Activated effector memory CD4-positive, alpha-beta T cell treated with anti-CD3 and anti-CD28 coated beads, Interleukin-2, amount 50 U/mL, for 16 hours (primary cell): ENCODE measurements around the gene FHIT.

ENCODE experiments used
- DNase-seq: peaks from one replicate; pipeline ENCODE4 v3.0.0-alpha.2; 2020

FHIT gene

DNA sequence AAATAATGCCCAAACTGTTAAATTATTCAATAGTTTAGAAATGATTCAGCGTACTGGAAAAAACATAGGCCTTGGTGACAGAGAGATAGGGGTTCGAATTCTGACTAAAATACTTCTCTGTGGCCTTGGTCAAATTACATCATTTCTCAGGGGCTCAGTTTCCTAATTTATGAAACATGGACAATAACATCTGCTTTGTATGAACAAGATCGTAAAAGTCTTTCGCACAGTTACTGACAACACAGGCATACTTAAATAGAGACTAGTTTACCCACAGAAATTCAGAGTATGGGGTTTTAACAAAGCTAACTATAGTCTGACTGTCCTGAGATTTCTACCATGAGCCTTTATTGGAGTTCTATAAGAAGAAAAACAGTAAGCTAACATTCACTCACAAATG, 440.4 kb downstream of the FHIT start:
- DNase-seq: no peak

DNA sequence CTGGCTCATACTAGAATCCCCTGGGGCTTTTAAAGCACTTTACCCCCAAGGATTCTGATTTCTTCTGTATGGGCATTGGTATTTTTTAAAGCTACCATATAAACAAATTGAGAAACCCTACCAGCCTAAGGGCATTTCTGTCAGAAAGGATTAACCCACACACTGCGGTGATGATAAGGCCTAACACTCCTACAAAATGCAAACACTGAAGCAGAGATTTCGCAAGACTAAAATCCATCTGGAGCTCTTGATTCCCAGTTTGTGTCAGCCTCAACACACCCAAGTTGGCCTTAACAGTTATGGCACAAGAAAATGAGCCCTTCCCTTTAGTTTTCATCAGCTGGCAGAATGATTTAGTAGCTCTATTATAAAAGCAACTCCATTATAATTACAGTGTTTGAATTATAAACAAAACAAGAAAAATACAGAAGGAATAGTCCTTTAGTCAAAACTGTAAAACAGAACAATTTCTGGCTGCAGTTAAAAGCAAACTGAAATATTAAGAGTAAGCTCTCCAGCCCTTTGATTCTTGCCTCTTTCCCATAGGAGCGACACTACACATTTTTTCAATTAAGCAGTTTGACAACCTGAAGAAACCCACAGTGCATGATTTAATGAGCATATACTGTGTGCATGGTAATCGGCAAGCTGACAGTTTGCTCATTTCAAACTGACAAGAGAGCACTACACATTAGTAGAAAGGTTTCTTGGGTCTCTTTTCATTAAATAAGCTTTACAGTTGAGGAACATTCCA, 441.2 kb downstream of the FHIT start:
- no peak for DNase-seq

DNA sequence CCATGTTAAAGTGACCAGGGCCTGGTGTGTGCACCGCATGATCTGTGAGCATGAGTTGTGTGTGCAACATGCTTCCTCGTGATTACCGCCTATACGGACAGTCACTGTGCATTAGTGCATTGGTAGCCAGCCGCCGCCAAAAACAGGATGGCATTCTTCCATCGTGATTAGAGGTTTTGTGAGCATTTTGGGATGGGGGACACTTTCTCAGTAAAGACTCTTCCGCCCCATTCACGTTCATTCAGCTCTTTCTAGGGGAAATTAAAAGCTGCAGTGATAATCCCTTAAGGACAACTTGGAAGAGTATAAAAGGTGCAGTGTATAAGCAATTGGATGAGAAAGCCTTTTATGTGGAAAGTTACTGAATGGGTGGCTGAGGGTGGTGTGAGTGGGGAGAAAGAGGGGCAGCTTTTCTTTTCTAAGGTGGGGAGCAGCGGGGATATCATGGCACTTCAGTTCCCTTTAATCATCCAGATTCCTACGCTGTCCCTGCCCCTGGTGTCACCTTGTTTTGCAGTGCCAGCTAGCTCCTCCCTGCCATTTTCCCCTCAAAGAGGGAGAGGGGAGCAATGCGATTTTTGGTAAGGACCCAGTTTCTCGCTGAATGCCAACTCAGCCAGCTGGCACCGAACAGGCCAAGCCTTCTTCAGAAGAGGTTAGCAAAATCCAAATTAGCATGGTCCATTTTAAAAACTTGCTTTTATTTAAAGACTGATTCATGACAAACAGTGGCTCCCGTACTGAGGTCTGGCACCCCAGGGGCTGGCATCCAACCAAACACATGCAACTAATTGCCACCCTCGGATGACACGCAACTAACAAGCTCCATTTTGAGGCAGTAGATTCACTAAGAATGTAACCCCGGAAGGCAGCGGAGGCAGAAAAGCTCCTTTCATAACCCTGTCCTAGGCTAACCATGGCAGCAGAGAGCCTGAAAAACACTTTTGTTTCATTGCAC, 447.8 kb downstream of the FHIT start:
- no peak for DNase-seq

DNA sequence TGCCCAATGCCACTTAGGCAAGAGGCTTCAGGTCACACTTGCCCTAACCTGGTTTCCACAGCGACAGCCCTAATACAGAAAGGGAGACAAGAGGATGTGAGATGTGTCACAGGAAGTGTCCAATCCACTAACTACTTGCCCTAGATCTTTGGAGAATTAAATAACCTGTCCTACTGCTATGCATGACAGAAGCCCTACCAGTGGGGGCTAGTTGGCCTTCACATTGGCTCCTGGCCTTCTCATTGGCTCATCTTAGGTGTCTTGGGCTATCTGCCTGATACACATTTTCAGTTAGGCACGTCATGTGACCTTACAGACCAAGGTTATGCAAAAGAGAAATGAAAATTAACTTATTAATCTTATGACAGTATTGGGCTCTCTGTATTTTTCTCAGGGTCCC, 449.9 kb downstream of the FHIT start:
- DNase-seq: no peak

DNA sequence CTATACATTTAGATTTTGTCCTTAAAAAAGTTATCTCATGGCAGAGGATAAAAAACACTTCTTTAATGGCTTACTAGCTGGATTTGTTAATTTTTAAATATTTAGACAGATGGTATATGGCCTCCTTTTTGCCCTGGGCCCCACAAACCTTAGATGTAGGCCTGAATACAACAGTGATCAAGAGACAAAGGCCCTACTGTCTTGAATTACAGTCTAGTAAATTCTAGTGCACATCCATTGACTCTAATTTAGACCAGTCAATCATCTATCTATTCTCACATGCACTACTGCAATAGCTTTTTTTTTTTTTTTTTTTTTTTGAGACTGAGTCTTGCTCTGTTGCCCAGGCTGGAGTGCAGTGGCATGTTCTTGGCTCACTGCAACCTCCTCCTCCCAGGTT, 452.8 kb downstream of the FHIT start:
- no peak for DNase-seq

DNA sequence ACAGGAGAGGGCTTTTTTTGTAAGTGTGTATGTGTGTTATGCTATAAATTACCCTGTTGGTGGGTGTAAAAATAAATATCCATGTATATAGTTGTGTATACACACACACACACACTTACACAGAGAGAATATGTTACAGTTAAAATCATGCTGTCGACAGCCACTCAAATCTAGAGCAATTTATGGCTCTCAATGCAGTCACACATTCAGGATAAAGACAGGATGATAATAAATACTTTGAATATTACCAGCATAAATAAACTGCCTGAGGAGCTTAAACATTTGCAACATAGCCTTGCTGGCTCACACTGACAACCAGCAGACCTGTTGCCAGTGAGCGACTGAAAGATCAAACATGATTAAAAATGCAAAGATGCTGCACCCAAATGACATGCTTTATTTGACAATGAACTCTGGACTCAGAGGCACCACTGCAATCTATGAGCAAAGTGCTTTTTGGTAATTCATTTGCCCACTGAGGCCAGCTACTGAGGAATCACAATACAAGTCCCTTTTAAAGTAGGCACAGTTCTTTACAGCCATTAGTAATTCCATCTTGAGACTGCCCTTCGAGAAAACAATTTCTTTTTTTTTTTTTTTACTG, 458.9 kb downstream of the FHIT start:
- DNase-seq: no peak

DNA sequence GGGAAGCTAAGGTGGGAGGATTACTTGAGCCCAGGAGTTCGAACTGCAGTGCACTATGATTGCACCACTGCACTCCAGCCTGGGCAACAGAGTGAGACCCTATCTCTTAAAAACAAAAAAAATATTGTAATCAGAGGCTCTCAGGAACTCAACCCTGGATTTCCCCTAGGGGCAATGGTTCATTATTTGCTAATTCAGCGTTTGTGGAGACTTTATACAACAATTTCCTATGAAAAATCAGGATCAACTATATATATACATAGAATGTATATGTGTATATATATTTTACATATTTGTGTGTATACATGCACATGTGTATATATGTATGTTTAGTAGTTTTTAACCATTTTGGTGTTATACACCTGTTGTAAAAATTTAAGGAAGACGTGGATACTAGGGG, 463.1 kb downstream of the FHIT start:
- DNase-seq: no peak

DNA sequence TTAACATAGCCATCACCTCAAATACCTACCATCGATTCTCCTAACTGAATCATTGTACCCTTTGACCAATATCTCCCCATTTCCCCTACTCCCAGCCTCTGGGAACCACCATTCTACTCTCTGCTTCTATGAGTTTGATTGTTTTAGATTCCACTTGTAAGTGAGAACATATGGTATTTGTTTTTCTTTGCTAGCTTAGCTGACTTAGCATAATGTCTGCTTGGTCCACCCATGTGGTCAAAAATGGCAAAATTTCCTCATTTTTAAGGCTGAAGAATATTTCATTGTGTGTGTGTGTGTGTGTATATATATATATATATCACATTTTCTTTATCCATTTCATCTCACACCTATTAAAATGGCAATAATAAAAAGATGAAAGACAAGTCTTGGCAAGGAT, 469.3 kb downstream of the FHIT start:
- DNase-seq: no peak

DNA sequence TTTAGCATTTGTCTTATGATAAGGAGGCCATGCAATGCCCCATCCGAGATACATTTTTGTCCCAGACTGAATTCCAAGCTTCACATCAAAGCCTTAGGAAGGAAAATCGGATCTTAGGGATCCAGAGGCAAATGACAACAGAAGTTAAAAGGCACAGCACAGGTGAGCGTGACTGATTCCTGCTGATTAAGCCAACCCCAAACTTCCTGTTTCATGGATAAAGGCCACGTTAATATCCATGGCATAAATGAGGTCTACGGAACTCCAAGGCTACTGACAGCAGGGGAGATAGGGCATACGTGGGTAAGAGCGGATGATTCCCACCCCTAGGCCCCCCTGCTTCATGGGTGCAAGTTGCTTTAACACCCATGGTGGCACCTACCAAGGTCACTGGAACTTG, 471.6 kb downstream of the FHIT start:
- DNase-seq: no peak

DNA sequence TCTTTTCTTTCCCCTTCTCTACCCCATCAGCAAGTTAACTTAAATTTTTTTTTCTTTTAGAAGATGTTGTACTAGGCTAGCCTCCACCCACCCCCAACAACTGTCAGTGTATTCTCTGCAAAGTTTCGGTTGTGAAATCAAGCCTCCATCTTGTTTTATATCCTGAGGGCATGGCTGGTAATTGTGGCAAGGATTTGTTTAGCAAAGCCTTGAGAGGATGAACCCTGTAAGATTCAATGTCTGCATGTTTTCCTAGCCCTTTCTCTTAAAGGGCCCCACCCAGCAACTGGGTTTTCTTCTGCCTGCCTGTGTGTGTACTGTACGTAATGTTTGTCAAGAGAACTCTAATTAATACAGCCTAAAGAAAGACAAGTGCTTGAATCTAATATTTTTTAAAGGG, 475.3 kb downstream of the FHIT start:
- no peak for DNase-seq

DNA sequence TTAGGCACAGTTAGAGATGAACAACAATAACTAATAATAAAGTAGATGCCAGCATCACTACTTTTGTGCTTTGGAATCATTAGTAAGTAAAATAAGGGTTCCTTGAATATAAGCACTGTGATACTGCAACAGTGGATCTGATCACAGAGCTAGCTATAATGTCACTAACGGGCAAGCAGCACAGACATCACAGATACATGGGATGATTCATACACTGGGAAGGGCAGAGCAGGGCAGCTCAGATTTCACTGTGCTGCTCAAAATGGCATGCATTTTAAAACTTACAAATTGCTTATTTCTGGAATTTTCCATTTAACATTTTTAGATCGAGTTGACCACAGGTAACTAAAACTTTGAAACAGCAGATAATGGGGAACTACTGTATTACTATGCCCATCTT, 476.6 kb downstream of the FHIT start:
- no peak for DNase-seq

DNA sequence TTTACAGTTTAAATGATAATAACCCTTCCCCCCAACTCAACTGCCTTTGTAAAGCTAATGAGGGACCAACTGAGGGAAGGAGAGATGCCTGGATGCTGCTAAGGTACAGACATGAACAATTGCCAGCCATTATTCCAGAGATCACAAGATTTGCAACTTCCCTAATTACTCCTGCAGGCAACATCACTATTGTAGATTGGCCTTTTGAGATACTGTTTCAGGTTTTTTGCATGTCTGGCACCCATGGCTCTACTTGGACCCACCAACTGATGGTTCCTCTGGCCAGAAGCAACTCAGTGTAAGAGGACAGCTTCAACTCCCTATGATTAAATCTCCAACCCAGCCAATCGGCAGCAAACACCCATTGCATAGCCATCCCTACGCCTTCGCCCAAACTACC, 478.7 kb downstream of the FHIT start:
- DNase-seq: no peak

DNA sequence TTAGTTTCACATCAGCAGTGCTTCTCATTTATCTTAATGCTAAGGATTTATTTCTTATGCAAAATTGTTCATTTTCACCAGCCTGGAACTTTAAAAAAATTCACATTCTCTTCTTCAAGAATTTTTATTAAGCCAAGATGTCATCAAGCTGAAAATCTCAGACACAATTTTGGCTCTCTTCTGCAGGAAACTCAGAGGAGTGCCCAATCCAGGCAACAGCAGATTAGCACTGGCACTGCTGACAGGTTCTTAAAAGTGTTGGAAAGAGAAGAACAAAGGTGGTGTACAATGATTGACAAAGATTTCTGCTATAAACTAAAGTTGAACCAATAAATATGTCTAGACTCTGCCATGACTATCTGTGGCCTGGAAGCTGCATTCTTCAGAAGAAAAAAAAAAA, 479.5 kb downstream of the FHIT start:
- no peak for DNase-seq

DNA sequence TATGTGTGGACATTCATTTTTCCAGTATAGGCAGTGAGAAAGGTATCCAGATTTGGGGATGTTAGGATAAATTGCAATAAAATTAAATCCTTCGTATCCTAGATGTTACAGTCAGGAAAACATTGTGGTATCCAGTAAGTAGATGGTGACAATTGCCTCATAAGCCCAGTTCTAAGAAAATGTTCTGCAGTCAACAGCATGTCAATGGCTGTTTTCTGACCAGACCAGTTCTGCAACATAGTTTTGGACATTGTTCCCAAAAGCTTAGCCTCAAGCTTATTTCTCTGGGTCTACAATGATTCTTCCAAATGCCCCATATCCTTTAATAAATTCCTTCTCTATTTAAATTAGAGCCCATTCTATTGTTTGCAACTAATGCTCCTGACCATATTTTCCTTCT, 480.7 kb downstream of the FHIT start:
- DNase-seq: no peak

DNA sequence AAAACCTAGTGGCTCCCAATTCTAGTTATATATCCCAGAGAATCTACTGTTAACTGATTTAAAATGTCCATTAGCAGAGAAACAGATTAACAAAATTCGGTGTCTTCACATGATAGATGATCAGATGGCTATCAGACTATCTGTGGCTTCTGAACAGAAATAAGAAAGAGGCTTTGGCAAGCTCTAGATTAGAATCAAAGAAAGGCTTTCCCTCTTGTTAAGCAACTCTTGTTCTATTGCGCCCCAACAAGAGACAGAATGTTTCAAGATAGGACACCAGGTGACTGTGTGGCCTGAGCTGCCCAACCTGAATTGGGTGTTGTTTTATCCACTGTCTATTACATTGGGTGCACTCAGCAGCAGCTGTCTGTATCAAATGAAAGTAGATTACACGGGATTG, 483.7 kb downstream of the FHIT start:
- no peak for DNase-seq

DNA sequence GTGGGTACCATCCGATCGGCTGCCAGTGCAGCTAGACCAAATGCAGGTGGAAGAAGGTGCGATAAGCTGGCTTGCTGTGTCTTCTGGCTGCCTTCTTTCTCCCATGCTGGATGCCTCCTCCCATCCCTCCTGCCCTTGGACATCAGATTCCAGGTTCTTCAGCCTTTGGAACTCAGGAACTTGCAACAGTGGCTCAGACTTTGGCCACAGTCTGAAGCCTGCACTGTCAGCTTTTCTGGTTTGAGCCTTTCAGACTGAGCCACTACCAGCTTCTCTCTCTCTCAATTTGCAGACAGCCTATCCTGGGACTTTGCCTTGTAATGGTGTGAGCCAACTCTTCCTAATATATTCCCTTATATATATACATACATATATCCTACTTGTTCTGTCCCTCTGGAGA, 485.5 kb downstream of the FHIT start:
- DNase-seq: no peak

DNA sequence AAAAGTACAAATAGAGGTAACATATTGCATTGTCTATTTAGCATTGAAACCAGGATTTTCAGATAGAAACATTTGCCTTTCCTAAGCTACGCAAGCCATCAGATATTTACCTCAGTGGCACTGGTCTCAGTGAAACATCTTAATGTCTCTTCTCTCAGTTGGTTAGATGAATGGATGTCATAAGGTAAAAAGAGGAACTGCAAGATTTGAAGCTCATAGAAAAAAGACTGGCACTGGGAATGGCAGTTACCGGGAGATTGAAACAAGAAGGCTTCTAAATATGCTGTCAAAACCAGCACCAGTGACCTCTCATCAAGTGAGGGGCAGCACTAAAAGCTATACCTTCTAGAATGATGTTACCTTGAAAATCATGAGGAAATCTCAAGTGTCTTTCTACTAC, 486.4 kb downstream of the FHIT start:
- DNase-seq: no peak

DNA sequence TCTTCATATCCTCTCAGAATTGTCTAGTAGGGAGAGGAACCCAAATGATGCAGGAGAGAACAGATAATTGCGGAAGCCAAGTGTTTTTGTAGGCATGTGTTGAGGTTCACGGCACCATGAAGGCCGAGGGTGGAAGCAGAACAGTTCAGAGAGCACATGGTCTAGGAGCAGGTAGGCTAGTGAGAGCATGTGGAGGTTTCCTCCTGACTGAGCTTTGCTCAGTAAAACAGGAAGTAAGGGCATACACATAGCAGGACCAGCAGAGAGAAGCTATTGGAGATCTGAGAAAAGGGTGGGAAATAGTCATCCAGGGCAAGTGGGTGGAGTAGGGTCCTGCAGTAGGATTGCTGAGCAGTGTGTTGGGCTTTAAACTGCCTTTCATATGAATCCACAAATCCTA, 491.1 kb downstream of the FHIT start:
- DNase-seq: no peak

DNA sequence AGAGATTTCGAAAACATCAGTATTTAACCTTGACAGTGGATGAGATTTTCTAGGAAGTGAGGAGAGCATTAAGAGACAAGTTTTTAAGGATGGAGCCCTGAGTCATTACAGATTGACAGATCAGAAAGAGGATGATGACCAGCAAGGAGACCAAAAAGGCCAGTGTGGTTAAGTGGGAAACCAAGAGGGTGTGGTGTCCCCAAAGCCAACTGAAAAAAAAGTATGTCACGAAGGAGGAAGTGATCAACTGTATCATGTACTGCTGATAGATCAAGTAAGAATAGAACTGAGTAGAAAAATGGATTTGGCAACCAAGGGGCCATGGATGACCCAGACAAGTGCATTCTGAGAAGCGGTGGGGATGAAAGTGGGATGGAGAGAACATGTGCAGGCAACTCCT, 491.8 kb downstream of the FHIT start:
- DNase-seq: no peak

DNA sequence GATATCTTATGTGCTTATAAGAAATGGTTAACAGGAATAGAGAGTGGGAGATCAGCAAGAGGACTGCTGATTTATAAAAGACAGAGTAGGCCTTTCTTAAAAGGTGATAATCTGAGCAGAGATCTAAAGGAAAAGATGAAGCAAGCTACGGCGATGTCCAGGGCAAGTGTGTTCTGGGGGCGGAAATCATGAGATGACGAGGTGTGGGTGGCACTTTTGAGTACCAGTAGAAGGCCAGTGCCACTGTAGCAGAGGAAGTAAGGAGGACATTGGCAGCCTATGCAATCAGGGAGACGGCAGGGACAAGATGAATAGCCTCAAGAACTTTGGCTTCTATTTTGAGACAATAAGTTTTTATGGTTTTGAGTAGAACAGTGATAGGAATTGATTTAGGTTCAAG, 492.4 kb downstream of the FHIT start:
- DNase-seq: no peak

DNA sequence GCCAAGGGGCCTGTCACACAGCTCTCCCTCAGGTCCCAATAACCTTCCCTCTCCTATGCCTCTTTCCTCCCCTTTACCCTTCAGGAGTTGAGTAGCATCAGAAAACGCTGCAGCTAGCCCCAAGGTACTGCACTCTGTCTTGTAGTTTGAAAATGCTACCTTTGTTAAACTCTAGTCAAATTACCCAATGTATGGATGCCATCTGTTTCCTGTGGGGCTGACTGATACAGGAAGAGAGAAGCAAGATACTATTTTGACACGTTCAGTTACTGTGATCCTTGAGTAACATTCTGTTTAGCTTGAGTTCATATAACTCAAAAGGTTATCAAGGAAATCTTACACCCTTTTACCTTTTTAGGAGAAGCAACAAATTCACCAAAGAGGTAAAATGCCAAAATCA, 493.1 kb downstream of the FHIT start:
- no peak for DNase-seq

DNA sequence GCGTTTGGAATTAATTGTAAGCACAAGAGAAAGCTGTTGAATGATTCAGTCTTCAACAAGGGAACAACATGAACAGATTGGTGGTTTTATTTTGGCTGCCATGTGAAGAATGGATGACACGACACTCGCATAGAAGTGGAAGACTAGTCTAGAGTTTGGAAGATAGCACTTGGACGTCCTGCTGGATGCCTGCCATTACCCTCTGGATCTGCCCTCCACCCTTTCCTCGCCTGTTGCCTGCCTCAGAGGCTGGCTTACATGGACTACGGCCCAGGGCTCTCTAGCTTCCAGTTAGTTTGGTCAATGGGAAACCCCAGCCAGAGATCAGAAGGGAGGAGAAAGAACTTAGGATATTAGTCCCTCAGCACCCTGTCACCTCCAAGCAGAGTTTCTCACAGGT, 493.5 kb downstream of the FHIT start:
- no peak for DNase-seq

DNA sequence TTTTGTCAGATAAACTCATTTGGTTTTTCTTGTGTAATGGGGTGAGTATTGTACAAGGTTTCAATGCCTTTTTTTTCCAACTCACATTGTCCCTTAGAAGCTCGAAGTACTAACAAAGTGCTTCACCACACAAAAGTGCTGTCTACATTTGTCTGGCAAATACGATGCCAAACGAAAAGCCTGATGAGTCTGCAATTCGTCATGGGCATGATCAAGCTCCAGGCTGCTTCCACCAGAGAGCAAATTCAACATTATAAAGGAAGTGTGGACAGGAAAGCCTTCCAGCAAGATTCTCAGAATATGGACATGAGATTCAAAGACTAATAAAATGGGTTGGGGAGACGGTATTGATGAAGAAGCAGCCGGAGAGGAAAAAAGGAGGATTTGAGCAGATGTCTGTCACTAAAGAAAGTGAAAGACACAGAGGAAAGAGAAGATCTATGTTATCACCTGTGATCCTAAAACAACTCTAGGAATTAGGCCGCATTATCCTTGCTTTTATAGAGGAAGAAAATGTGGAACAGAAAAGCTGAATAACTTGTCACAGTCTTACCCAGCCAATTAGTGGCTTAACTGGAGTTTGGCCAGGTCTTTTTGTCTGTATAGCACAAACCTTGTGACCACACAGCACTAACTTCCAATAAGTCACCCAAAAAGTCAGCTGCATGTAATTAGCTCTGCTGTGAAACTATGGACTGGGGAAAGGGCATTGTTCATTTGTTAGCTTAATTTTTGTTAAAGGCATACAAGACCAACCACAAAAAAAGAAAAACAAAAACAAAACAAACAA, 494.8 kb downstream of the FHIT start:
- DNase-seq: no peak
